GM12891 (cell line): ENCODE measurements around the gene CPVL.
"Not testable (repeated sequence)": the region's sequence is repeated elsewhere in the genome, so short reads cannot be mapped to it uniquely, and the experiment has no call there.

ENCODE experiments used
- DNase-seq: peaks from one replicate; pipeline ENCODE4 v3.0.0; 2011; ENCODE audit warnings: low spot score; ENCODE audit not compliant: insufficient read length
- FAIRE-seq: peaks from 2 replicates; lab custom pipeline; 2011; peaks lifted over from hg19 to GRCh38; lab: Jason Lieb, UNC
- PAX5 ChIP-seq: IDR thresholded peaks from 2 replicates; pipeline ENCODE4 v1.6.1; 2011; ENCODE audit warnings: low read length, moderate library complexity, mild to moderate bottlenecking; ENCODE audit not compliant: insufficient read depth, severe bottlenecking
- POLR2A ChIP-seq: IDR thresholded peaks from 2 replicates; pipeline ENCODE4 v1.6.1; 2011; ENCODE audit warnings: low read depth, low read length, control low read depth
- POLR2AphosphoS5 ChIP-seq: IDR thresholded peaks from 2 replicates; pipeline ENCODE4 v1.6.1; 2011; ENCODE audit warnings: low read depth, low read length, control low read depth
- POU2F2 ChIP-seq: IDR thresholded peaks from 2 replicates; pipeline ENCODE4 v1.6.1; 2011; ENCODE audit warnings: low read depth, mild to moderate bottlenecking, control low read depth, low read length, moderate library complexity
- SPI1 ChIP-seq: IDR thresholded peaks from 2 replicates; pipeline ENCODE4 v1.6.1; 2011; ENCODE audit warnings: low read depth, low read length, control low read depth
- TAF1 ChIP-seq: IDR thresholded peaks from 2 replicates; pipeline ENCODE4 v1.6.1; 2011; ENCODE audit warnings: low read depth, low read length, control low read depth

CPVL gene

GRCh38 chr7:29122759-29123158 lies 23.6 kb downstream of the CPVL start:
- DNase-seq (no peak), FAIRE-seq (no peak)
- TF ChIP-seq TAF1: no peak
- no peak for TF ChIP-seq SPI1
- TF ChIP-seq POLR2A: no peak
- no peak for TF ChIP-seq PAX5
- TF ChIP-seq POLR2AphosphoS5: no peak
- no peak for TF ChIP-seq POU2F2

- TF ChIP-seq POU2F2 (no peak), PAX5 (no peak), TAF1 (no peak), SPI1 (no peak), POLR2A (no peak), POLR2AphosphoS5 (no peak)
- FAIRE-seq (no peak), DNase-seq (no peak)
These were observed 24.3 kb downstream of the CPVL start for GRCh38 chr7:29122081-29122480.

GRCh38 chr7:29120955-29121354 lies 25.4 kb downstream of the CPVL start:
- no peak for FAIRE-seq
- no peak for DNase-seq
- no peak for TF ChIP-seq POU2F2
- no peak for TF ChIP-seq POLR2A

GRCh38 chr7:29119538-29119937 lies 26.8 kb downstream of the CPVL start:
- no peak for TF ChIP-seq POU2F2
- TF ChIP-seq SPI1: no peak
- TF ChIP-seq POLR2AphosphoS5: no peak
- no peak for TF ChIP-seq PAX5
- TF ChIP-seq POLR2A: no peak
- TF ChIP-seq TAF1: no peak
- FAIRE-seq: no peak

GRCh38 chr7:29116361-29117200 lies 29.8 kb downstream of the CPVL start:
- FAIRE-seq (no peak), DNase-seq (no peak)
- TF ChIP-seq PAX5: no peak
- no peak for TF ChIP-seq POLR2AphosphoS5
- no peak for TF ChIP-seq SPI1
- TF ChIP-seq TAF1: no peak
- no peak for TF ChIP-seq POLR2A
- TF ChIP-seq POU2F2: no peak

More at GRCh38 chr7:29119538-29119937, 26.8 kb downstream of the CPVL start:
- no peak for DNase-seq

GRCh38 chr7:29115753-29116152 lies 30.6 kb downstream of the CPVL start:
- DNase-seq (no peak), FAIRE-seq (no peak)

GRCh38 chr7:29115130-29115687 lies 31.1 kb downstream of the CPVL start:
- TF ChIP-seq SPI1 (no peak), PAX5 (no peak), POU2F2 (no peak), POLR2AphosphoS5 (no peak), POLR2A (no peak)
- DNase-seq (no peak), FAIRE-seq (no peak)

More at GRCh38 chr7:29115753-29116152, 30.6 kb downstream of the CPVL start:
- TF ChIP-seq POU2F2 (no peak), SPI1 (no peak)

- FAIRE-seq, DNase-seq: not testable (repeated sequence)
These were observed 32.1 kb downstream of the CPVL start for GRCh38 chr7:29114266-29114665.

- FAIRE-seq: no peak
- no peak for TF ChIP-seq POLR2AphosphoS5
- TF ChIP-seq SPI1: no peak
- TF ChIP-seq POU2F2: no peak
- no peak for TF ChIP-seq TAF1
- no peak for TF ChIP-seq POLR2A
- no peak for DNase-seq
These were observed 32.8 kb downstream of the CPVL start for GRCh38 chr7:29113384-29114102.

GRCh38 chr7:29112721-29113120 lies 33.6 kb downstream of the CPVL start:
- TF ChIP-seq SPI1 (no peak), POU2F2 (no peak), TAF1 (no peak)
- no peak for DNase-seq
- FAIRE-seq: no peak
